Adrenal gland (tissue), 12 donors: ENCODE data around the gene COQ6. TPM values are rescaled to one million over a fixed set of nuclear protein-coding genes. Genes with fewer than 3 reads are reported as not detected.

ENCODE experiments used
- DNase-seq, 7 donors: peaks; one replicate each; pipeline ENCODE4 v3.0.0-alpha.2; 2019 to 2020
- H3K27ac ChIP-seq, 5 donors: fragments of 200-600 bp; sonication (generic) in 4 of 5; 1 replicate in 3 of 5; 2 replicates in 2 of 5; pipeline versions ENCODE4 v1.5.1 to v1.8.0; 2016 to 2020; ENCODE audit warnings: mild to moderate bottlenecking in 1 of 5
- H3K27me3 ChIP-seq: fragments of 200-600 bp; 2 replicates; pipeline ENCODE4 v1.8.0; 2021
- H3K36me3 ChIP-seq, 2 donors: fragments of 200-600 bp; replicated peaks in 1 of 2; 1 replicate in 1 of 2; 2 replicates in 1 of 2; pipeline versions ENCODE4 v1.5.1 to v1.8.0; 2018 to 2022
- H3K4me1 ChIP-seq, 2 donors: fragments of 200-600 bp; replicated peaks in 1 of 2; 1 replicate in 1 of 2; 2 replicates in 1 of 2; pipeline versions ENCODE4 v1.5.1 to v1.8.0; 2018 to 2021
- H3K4me3 ChIP-seq, 4 donors: fragments of 200-600 bp; sonication (generic) in 3 of 4; one replicate each; pipeline ENCODE4 v1.5.1; 2016 to 2018
- H3K9me3 ChIP-seq, 3 donors: fragments of 200-600 bp; sonication (generic) in 1 of 3; replicated peaks in 1 of 3; 1 replicate in 2 of 3; 2 replicates in 1 of 3; pipeline versions ENCODE4 v1.5.1 to v1.8.0; 2016 to 2021
- CTCF ChIP-seq, 6 experiments: fragments of 450-650 bp in 4 of 6; fragments of 200-600 bp in 2 of 6; sonication (generic) in 1 of 6; IDR thresholded peaks; 1 replicate in 5 of 6; 2 replicates in 1 of 6; pipeline versions ENCODE4 v1.5.1 to v1.8.0; 2016 to 2021; ENCODE audit warnings: antibody characterized with exemption in 6 of 6, mild to moderate bottlenecking in 2 of 6, moderate library complexity in 1 of 6
- POLR2A ChIP-seq, 2 donors: fragments of 450-650 bp; IDR thresholded peaks; one replicate each; pipeline ENCODE4 v1.6.1; 2017; ENCODE audit warnings: antibody characterized with exemption in 2 of 2, mild to moderate bottlenecking in 2 of 2, moderate library complexity in 1 of 2
- WGBS, 4 donors: extraction: QIAGEN DNeasy Blood & Tissue Kit in 2 of 4; methylation state at CpG; one replicate each; pipeline versions ENCODE4 v1.1.5 to v1.1.7; 2013 to 2017; 5-methylcytosine and 5-hydroxymethylcytosine counted together
- intact Hi-C, 2 donors: fragments of 100-400 bp; cut with DNase I; formaldehyde crosslinking; loops; one replicate each; pipeline versions ENCODE4 v1.14.1 to v1.15.0; 2022 to 2023
- polyA plus RNA-seq, 3 donors: library from polyadenylated mRNA; stranded (reverse); fragments of 200-250 nt in 2 of 3; fragments of 350-450 nt in 1 of 3; fragmentation: Illumina TruSeq in 1 of 3; extraction: RNeasy Lipid Tissue Mini Kit (QIAGEN cat#74804) in 1 of 3; gene quantifications; one replicate each; pipeline ENCODE4 v1.2.3, GENCODE V29; 2013 to 2014
- total RNA-seq, 9 donors: library from RNA; depleted of rRNA in 4 of 9; stranded (reverse); fragments of >200 nt in 4 of 9; fragments of 120-200 nt in 1 of 9; fragmentation: NEBNext Ultra II Directional in 1 of 9; extraction: Animal tissue kit (Norgen Biotek cat#: 25700) in 1 of 9; gene quantifications; one replicate each; pipeline versions ENCODE4 v1.1.0 to v1.2.4, GENCODE V29; 2013 to 2023
- donor health status: healthy with polysubstance abuse.
- donor health status: Bipolar disorder and iron deficiency.
- donor health status: DM: yes; HTN: yes; CAD: no.
- donor health status: DM: no; HTN: no; CAD: no.
- donor health status: DM: no; HTN: no; CAD: no.
- donor health status: DM: yes; HTN: yes; CAD: no.

Gene COQ6
- total and polyA plus RNA-seq, 12 donors: 37.4 to 144 (median 62.5) TPM

- Histone ChIP-seq H3K36me3 (peaks cover 0 to 71% of the 10 kb centered on the region in 2 donors), H3K27me3 (no peaks in the 10 kb centered on the region), H3K4me1 (peaks cover 0 to 7% of the 10 kb centered on the region in 2 donors), H3K4me3 (no peak overlapping the region), H3K9me3 (no peaks in the 10 kb centered on the region), H3K27ac (no peak overlapping the region)
- no peak for TF ChIP-seq CTCF (IDR thresholded peaks at IDR 0.05)
- TF ChIP-seq POLR2A (IDR thresholded peaks at IDR 0.05): no peak
- intact Hi-C loops: no loop called here
- WGBS, 4 donors: 55 to 100% (median 94%) methylated on average over 1 of the region's 1 CpG
- DNase-seq: peak in 1 of 7 donors; percentile 4
Measured at GRCh38 chr14:73936548-73936947, 13.6 kb upstream of the COQ6 start.

DNA sequence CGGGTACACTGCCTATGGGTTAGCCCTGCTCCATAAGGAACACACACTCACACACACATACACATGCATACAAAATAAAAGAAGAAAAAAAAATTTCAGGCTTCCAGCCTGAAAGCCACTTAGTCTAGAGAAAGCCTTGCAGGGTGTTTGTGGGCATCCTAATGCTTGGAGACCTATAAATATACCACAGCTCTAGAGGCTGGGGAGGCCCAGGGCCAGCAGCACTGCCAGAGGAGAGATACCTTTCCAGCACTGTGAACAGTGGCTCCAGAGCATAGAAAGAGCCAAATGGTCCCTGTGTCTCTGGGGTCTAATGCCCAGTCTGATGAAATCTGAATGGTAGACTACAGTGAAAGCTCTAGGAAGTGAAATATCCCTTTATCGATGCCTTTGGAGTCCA lies 13.1 kb upstream of the COQ6 start:
- 82 to 91% (median 86%) methylated on average over 2 of the region's 2 CpGs for WGBS, 4 donors
- DNase-seq: peak in 1 of 7 donors; percentile 27
- TF ChIP-seq CTCF (IDR thresholded peaks at IDR 0.05) (no peak), POLR2A (IDR thresholded peaks at IDR 0.05) (no peak)
- peaks cover 0 to 7% of the 10 kb centered on the region in 2 donors for H3K4me1 ChIP-seq
- no peaks in the 10 kb centered on the region for H3K9me3 ChIP-seq
- peaks cover 0 to 70% of the 10 kb centered on the region in 2 donors for H3K36me3 ChIP-seq
- no peak overlapping the region for H3K4me3 ChIP-seq
- H3K27ac ChIP-seq: peak overlapping the region in 1 of 5 donors; percentile 62
- intact Hi-C loops: no loop called here
- no peaks in the 10 kb centered on the region for H3K27me3 ChIP-seq

- intact Hi-C loops: no loop called here
Measured at GRCh38 chr14:73942180-73942579, 7.9 kb upstream of the COQ6 start.

DNA sequence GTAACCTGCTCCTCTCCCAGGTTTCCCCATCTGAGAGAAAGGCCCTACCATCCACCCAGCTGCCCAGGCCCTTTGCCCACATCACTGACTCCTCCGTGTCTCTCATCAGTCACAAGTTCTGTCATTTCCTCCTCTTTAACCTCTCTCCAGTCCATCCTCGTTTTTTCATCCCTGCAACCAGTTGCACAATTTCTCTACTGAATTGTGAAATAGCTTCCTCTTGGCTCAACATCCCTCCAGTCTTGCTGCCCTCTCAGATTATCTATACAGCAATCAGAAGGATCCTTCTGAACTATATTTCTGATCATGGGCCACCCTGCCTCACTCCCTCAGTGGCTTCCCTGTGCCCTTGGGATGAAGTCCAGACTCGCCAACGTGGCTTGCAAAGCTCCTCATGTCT lies 7.0 kb upstream of the COQ6 start:
- peaks cover 18 to 36% of the 10 kb centered on the region in 2 donors for H3K4me1 ChIP-seq
- DNase-seq: peak; percentile 43 to 82 (median 73)
- TF ChIP-seq POLR2A (IDR thresholded peaks at IDR 0.05): no peak
- TF ChIP-seq CTCF (IDR thresholded peaks at IDR 0.05): no peak
- intact Hi-C loops: no loop called here
- H3K27me3 ChIP-seq: no peaks in the 10 kb centered on the region
- H3K27ac ChIP-seq: peak overlapping the region in 3 of 5 donors; percentile 23 to 86 (median 85)
- 12 to 22% (median 17%) methylated on average over 4 of the region's 4 CpGs for WGBS, 4 donors
- H3K36me3 ChIP-seq: peaks cover 0 to 51% of the 10 kb centered on the region in 2 donors
- no peak overlapping the region for H3K4me3 ChIP-seq
- no peaks in the 10 kb centered on the region for H3K9me3 ChIP-seq

More at GRCh38 chr14:73942180-73942579, 7.9 kb upstream of the COQ6 start:
- H3K27me3 ChIP-seq: no peaks in the 10 kb centered on the region
- WGBS, 4 donors: 84 to 91% (median 90%) methylated on average over 3 to 7 of the region's 7 CpGs
- no peak for DNase-seq
- H3K9me3 ChIP-seq: no peaks in the 10 kb centered on the region
- peak overlapping the region in 2 of 5 donors; percentile 15 to 86 for H3K27ac ChIP-seq
- no peak overlapping the region for H3K4me3 ChIP-seq
- no peak for TF ChIP-seq POLR2A (IDR thresholded peaks at IDR 0.05)
- TF ChIP-seq CTCF (IDR thresholded peaks at IDR 0.05): no peak
- peaks cover 18 to 43% of the 10 kb centered on the region in 2 donors for H3K4me1 ChIP-seq
- H3K36me3 ChIP-seq: peaks cover 0 to 57% of the 10 kb centered on the region in 2 donors
